Measurements from ENCODE around the gene TXLNG. TPM values are rescaled to one million over a fixed set of nuclear protein-coding genes. Genes with fewer than 3 reads are reported as not detected.
"Not testable (repeated sequence)": the region's sequence is repeated elsewhere in the genome, so short reads cannot be mapped to it uniquely, and the experiment has no call there.

TXLNG gene
- total and polyA plus RNA-seq, 2 of the 4 experiments (the other 2 are of a cell fraction) = 7.0 to 9.7 TPM

DNA sequence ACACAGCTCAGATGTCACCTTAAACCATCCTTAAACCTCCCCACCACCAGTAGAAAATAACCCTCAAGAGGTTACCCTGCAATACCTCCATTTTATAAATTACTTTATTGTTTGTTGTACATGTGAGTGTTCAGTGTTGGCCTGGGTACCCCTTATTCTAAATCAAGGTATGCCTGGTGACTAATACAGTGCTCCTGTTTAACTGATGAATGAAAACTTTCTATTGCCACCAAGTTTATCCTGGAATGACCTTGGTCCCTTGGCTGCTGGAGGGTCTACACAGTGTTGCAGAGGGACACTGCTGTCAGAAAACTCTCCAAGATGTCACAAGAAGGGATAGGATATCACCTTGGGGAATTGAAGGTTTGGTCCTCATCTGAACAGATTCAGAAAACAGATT is 7.3 kb upstream of the TXLNG start:
- no peaks in the 10 kb centered on the region for H3K4me1 ChIP-seq (ENCODE audit: control insufficient read depth, insufficient read depth, low read length)
- no peaks in the 10 kb centered on the region for H3K9me1 ChIP-seq (ENCODE audit: insufficient read depth, low read length)
- H3K18ac ChIP-seq (ENCODE audit: low read depth, low read length) = no peak overlapping the region
- TF ChIP-seq MXI1 (IDR thresholded peaks at IDR 0.05; ENCODE audit: borderline replicate concordance, low read depth, low read length) (no peak), RCOR1 (IDR thresholded peaks at IDR 0.05; ENCODE audit: insufficient replicate concordance, low read length) (no peak), BHLHE40 (IDR thresholded peaks at IDR 0.05; ENCODE audit: low read depth, low read length) (no peak), POLR2A (IDR thresholded peaks at IDR 0.05; ENCODE audit: low read depth, low read length) (no peak), RFX5 (IDR thresholded peaks at IDR 0.05; ENCODE audit: low read depth, low read length) (no peak)
- no peak overlapping the region for H3K4ac ChIP-seq (ENCODE audit: low read depth, low read length)
- no peaks in the 10 kb centered on the region for H3K9me3 ChIP-seq (ENCODE audit: control insufficient read depth, insufficient read depth, low read length)
- H3K79me1 ChIP-seq (ENCODE audit: low read depth in 1 of 2, low read length in 2 of 2) = no peaks in the 10 kb centered on the region
- H3K56ac ChIP-seq (ENCODE audit: extremely low read depth, insufficient read depth, low read length) = no peak overlapping the region
- no peak overlapping the region for H2BK15ac ChIP-seq (ENCODE audit: low read depth, low read length)
- no peak overlapping the region for H3K14ac ChIP-seq (replicated peaks; ENCODE audit: low read depth, low read length)
- H2BK120ac ChIP-seq (ENCODE audit: low read depth, low read length) = no peak overlapping the region
- no peak overlapping the region for H3K27ac ChIP-seq (ENCODE audit: insufficient read depth, low read length)
- H2BK5ac ChIP-seq (ENCODE audit: low read depth, low read length, poor library complexity, severe bottlenecking) = no peak overlapping the region
- H2AK9ac ChIP-seq (replicated peaks; ENCODE audit: low read depth, low read length, poor library complexity) = no peak overlapping the region
- H2AK5ac ChIP-seq (ENCODE audit: low read depth, low read length) = no peak overlapping the region
- H2BK20ac ChIP-seq (ENCODE audit: low read depth, low read length) = no peak overlapping the region
- H4K5ac ChIP-seq (ENCODE audit: low read depth, low read length) = no peak overlapping the region
- H3K4me3 ChIP-seq (ENCODE audit: insufficient read depth, low read depth, low read length) = no peak overlapping the region
- intact Hi-C loops (cut with micrococcal nuclease) (no loop called here), in situ Hi-C loops (cut with MboI; ENCODE audit: low sequenced_read_pairs) (no loop called here), dilution Hi-C loops (cut with HindIII; ENCODE audit: low sequenced_read_pairs, unreplicated experiment) (no loop called here)
- H4K20me1 ChIP-seq (ENCODE audit: insufficient read depth, low read length) = no peaks in the 10 kb centered on the region
- H3K36me3 ChIP-seq (ENCODE audit: control insufficient read depth, insufficient read depth, low read length) = no peaks in the 10 kb centered on the region
- no peak for DNase-seq
- H4K91ac ChIP-seq (ENCODE audit: insufficient read depth, low read depth, low read length) = no peak overlapping the region
- no peak overlapping the region for H3K23ac ChIP-seq (ENCODE audit: low read depth, low read length)
- no peak overlapping the region for H4K8ac ChIP-seq (ENCODE audit: low read depth in 2 of 2, low read length in 2 of 2)
- no peak overlapping the region for H3K4me2 ChIP-seq (ENCODE audit: low read depth, low read length)
- H2AFZ ChIP-seq (replicated peaks; ENCODE audit: low read length, poor library complexity) = no peak overlapping the region
- ChIA-PET POLR2A (ENCODE audit: unreplicated experiment) (no interaction called here), CTCF (no interaction called here)
- peaks cover 4% of the 10 kb centered on the region for H3K27me3 ChIP-seq (ENCODE audit: control insufficient read depth, insufficient read depth, low read length)
- H3K9ac ChIP-seq (ENCODE audit: low read depth, low read length) = no peak overlapping the region
- ATAC-seq (ENCODE audit: low read depth) = no peak
- BruUV-seq (replicated peaks) = no TSS peak

- H2AFZ ChIP-seq (replicated peaks; ENCODE audit: low read length, poor library complexity); H3K9me3 ChIP-seq (ENCODE audit: control insufficient read depth, insufficient read depth, low read length); H2BK20ac ChIP-seq (ENCODE audit: low read depth, low read length); H2BK15ac ChIP-seq (ENCODE audit: low read depth, low read length); H4K20me1 ChIP-seq (ENCODE audit: insufficient read depth, low read length); POLR2A ChIA-PET (ENCODE audit: unreplicated experiment); H3K4me3 ChIP-seq (ENCODE audit: insufficient read depth, low read depth, low read length); H3K18ac ChIP-seq (ENCODE audit: low read depth, low read length); H3K56ac ChIP-seq (ENCODE audit: extremely low read depth, insufficient read depth, low read length); DNase-seq; ATAC-seq (ENCODE audit: low read depth); H4K91ac ChIP-seq (ENCODE audit: insufficient read depth, low read depth, low read length); H3K4ac ChIP-seq (ENCODE audit: low read depth, low read length); H3K79me1 ChIP-seq (ENCODE audit: low read depth in 1 of 2, low read length in 2 of 2); H3K23ac ChIP-seq (ENCODE audit: low read depth, low read length); H3K4me1 ChIP-seq (ENCODE audit: control insufficient read depth, insufficient read depth, low read length); H2BK5ac ChIP-seq (ENCODE audit: low read depth, low read length, poor library complexity, severe bottlenecking); H2BK120ac ChIP-seq (ENCODE audit: low read depth, low read length); dilution Hi-C loops (cut with HindIII; ENCODE audit: low sequenced_read_pairs, unreplicated experiment); BruUV-seq (replicated peaks); H2AK5ac ChIP-seq (ENCODE audit: low read depth, low read length); H3K27me3 ChIP-seq (ENCODE audit: control insufficient read depth, insufficient read depth, low read length); H2AK9ac ChIP-seq (replicated peaks; ENCODE audit: low read depth, low read length, poor library complexity); H4K8ac ChIP-seq (ENCODE audit: low read depth in 2 of 2, low read length in 2 of 2); H3K9ac ChIP-seq (ENCODE audit: low read depth, low read length); CTCF ChIA-PET; H3K27ac ChIP-seq (ENCODE audit: insufficient read depth, low read length); in situ Hi-C loops (cut with MboI; ENCODE audit: low sequenced_read_pairs); intact Hi-C loops (cut with micrococcal nuclease); H3K14ac ChIP-seq (replicated peaks; ENCODE audit: low read depth, low read length); H4K5ac ChIP-seq (ENCODE audit: low read depth, low read length); H3K4me2 ChIP-seq (ENCODE audit: low read depth, low read length); H3K9me1 ChIP-seq (ENCODE audit: insufficient read depth, low read length); H3K36me3 ChIP-seq (ENCODE audit: control insufficient read depth, insufficient read depth, low read length): not testable (repeated sequence)
- no CpG with 5 or more reads among the region's 2 CpGs for WGBS, 2 experiments (ENCODE audit: extremely low coverage in 2 of 2, insufficient read length in 1 of 2)
Observed at GRCh38 chrX:16779815-16780214, 6.5 kb upstream of the TXLNG start.

Data from IMR-90 (cell line).